Ishikawa (cell line): Measurements from ENCODE around the gene AIG1.

Source experiments
- CEBPB ChIP-seq: IDR thresholded peaks from 2 replicates; pipeline ENCODE4 v1.6.1; 2012
- CREB1 ChIP-seq: IDR thresholded peaks from 2 replicates; pipeline ENCODE4 v1.6.1; 2012; ENCODE audit warnings: low read depth
- EGR1 ChIP-seq: IDR thresholded peaks from 2 replicates; pipeline ENCODE4 v1.6.1; 2012
- EP300 ChIP-seq: IDR thresholded peaks from 2 replicates; pipeline ENCODE4 v1.6.1; 2012; ENCODE audit warnings: borderline replicate concordance
- FOXM1 ChIP-seq: IDR thresholded peaks from 2 replicates; pipeline ENCODE4 v1.6.1; 2012; ENCODE audit warnings: low read depth, borderline replicate concordance
- NFIC ChIP-seq: IDR thresholded peaks from 2 replicates; pipeline ENCODE4 v1.6.1; 2012
- RAD21 ChIP-seq: IDR thresholded peaks from 2 replicates; pipeline ENCODE4 v1.6.1; 2012; ENCODE audit warnings: low read depth
- REST ChIP-seq: IDR thresholded peaks from 2 replicates; pipeline ENCODE4 v1.6.1; 2012; ENCODE audit warnings: low read depth, mild to moderate bottlenecking
- TAF1 ChIP-seq: IDR thresholded peaks from 2 replicates; pipeline ENCODE4 v1.6.1; 2012; ENCODE audit warnings: low read depth, mild to moderate bottlenecking
- TCF12 ChIP-seq: IDR thresholded peaks from 2 replicates; pipeline ENCODE4 v1.6.1; 2012; ENCODE audit warnings: low read depth
- TEAD4 ChIP-seq: IDR thresholded peaks from 2 replicates; pipeline ENCODE4 v1.6.1; 2012
- YY1 ChIP-seq: IDR thresholded peaks from 2 replicates; pipeline ENCODE4 v1.6.1; 2012; ENCODE audit warnings: low read depth
- ZBTB7A ChIP-seq: IDR thresholded peaks from 2 replicates; pipeline ENCODE4 v1.6.1; 2012; ENCODE audit warnings: low read depth
- TF ChIP-seq, protein P1 (sequence below): IDR thresholded peaks from 2 replicates; pipeline ENCODE4 v1.6.1; 2012
- TF ChIP-seq, protein P2 (sequence below): IDR thresholded peaks from 2 replicates; pipeline ENCODE4 v1.6.1; 2012

AIG1 gene

DNA sequence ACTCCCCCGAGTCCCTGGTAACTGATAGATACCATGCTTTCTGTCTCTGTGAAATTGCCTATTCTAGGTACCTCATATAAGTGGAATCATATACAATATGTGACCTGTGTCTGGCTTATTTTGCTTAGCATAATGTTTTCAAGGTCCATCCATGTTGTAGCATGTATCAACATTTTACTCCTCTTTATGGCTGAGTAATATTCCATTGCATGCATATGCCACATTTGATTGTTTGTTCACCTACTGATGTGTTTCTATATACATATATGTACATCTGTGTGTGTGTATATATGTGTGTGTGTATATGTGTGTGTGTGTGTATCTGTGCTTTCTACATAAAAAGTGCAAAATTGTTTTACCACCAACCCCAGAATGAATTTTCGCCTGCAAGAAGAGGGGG lies 270.7 kb downstream of the AIG1 start:
- TF ChIP-seq CEBPB (no peak), RAD21 (no peak), ZBTB7A (no peak), NFIC (no peak), TAF1 (no peak), YY1 (no peak), EGR1 (no peak), CREB1 (no peak), EP300 (no peak)

DNA sequence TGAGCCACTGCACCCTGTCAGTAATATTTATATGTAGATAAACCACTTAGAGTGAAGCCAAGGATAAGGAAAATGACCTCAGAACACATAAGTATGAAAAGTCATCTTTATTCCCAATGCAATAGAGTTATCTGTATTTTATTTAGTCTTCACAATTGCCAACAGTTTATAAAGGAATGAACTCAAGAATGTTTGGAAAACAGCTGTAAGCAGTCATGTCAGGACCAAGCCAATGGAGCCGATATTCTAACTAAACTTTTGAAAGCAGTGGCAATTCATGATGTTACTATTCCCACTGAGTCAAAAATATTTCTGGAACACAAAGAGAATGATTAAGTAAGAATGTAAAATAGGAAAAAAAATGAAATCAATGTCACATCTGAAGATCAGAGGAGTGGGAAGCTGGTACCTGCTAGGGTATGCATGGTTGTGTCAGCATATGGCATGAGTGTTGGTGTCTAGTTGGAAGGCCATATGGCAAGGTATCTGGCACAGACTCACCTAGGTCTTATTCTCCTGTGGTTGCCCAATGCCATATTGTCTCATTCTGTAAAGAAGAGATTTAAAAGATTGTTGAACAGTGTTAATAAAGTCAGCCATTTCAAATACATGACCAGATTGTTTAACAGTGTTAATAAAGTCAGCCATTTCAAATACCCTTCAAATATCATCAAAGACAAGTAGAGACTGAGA lies 271.6 kb downstream of the AIG1 start:
- TF ChIP-seq TCF12 (no peak), CEBPB (no peak), FOXM1 (no peak), REST (no peak), TEAD4 (no peak), TAF1 (no peak), ZBTB7A (no peak), RAD21 (no peak), EP300 (no peak), EGR1 (no peak), NFIC (no peak), CREB1 (no peak), YY1 (no peak)
- TF ChIP-seq, protein P1, sequence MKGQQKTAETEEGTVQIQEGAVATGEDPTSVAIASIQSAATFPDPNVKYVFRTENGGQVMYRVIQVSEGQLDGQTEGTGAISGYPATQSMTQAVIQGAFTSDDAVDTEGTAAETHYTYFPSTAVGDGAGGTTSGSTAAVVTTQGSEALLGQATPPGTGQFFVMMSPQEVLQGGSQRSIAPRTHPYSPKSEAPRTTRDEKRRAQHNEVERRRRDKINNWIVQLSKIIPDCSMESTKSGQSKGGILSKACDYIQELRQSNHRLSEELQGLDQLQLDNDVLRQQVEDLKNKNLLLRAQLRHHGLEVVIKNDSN = no peak
- TF ChIP-seq, protein P2, sequence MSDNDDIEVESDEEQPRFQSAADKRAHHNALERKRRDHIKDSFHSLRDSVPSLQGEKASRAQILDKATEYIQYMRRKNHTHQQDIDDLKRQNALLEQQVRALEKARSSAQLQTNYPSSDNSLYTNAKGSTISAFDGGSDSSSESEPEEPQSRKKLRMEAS = no peak

DNA sequence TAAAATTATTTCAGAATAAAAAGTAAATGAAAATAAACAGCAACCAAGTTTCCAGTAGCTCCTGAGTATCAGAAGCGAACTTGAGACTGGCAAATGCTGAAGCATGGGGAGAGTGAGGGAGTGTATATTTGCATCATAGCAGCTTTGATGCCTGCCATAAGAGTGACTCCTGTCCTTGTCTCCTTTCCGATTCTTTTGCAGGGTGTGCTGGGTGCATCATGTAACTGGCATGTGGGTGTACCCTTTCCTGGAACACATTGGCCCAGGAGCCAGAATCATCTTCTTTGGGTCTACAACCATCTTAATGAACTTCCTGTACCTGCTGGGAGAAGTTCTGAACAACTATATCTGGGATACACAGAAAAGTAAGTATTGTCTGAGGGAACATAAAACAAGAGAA lies 272.4 kb downstream of the AIG1 start:
- TF ChIP-seq TAF1 (no peak), CREB1 (no peak), YY1 (no peak), EP300 (no peak), TEAD4 (no peak), NFIC (no peak), REST (no peak), RAD21 (no peak), EGR1 (no peak), TCF12 (no peak), CEBPB (no peak), ZBTB7A (no peak), FOXM1 (no peak)
- TF ChIP-seq, protein P2 = no peak
- TF ChIP-seq, protein P1 = no peak

GRCh38 chr6:143333749-143334520 lies 273.2 kb downstream of the AIG1 start:
- TF ChIP-seq EP300 (no peak), TAF1 (no peak), FOXM1 (no peak), TEAD4 (no peak)

GRCh38 chr6:143335865-143336264 lies 275.2 kb downstream of the AIG1 start:
- no peak for TF ChIP-seq NFIC
- TF ChIP-seq TEAD4 = no peak
- TF ChIP-seq TAF1 = no peak
- TF ChIP-seq CREB1 = no peak
- TF ChIP-seq FOXM1 = no peak
- TF ChIP-seq EGR1 = no peak
